NCI-H524 (cell line): ENCODE measurements around the gene SLC25A44.
"Not testable (repeated sequence)": the region's sequence is repeated elsewhere in the genome, so short reads cannot be mapped to it uniquely, and the experiment has no call there.

Experiments used
- DNase-seq, 2 experiments: peaks; one replicate each; lab custom pipeline; 2025; lab: John Stamatoyannopoulos, UW

The SLC25A44 gene

GRCh38 chr1:156163712-156164111 is 30.2 kb upstream of the SLC25A44 start:
- no peak for DNase-seq

- DNase-seq = no peak
These were observed 29.6 kb upstream of the SLC25A44 start for GRCh38 chr1:156164125-156164831.

DNA sequence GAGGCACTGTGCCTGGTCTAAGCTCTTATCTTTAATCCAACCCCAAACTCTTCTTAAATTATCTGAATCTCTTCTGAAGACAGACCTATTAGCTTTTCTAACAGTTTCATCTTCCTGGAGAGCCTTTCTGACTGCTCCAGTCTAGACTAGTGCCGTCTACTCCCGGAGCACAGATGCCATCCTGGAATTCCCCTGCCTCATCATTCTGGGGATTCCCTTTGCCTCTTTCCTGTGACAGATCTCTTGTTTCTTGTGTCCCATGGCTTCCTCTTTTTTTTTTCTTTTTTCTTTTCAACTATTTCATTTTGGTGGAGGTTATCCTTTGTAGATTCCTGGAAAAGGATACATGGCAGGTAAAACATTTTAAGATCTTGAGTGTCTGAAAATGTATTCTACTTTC is 28.8 kb upstream of the SLC25A44 start:
- DNase-seq = no peak

GRCh38 chr1:156167536-156167935 is 26.4 kb upstream of the SLC25A44 start:
- no peak for DNase-seq

DNA sequence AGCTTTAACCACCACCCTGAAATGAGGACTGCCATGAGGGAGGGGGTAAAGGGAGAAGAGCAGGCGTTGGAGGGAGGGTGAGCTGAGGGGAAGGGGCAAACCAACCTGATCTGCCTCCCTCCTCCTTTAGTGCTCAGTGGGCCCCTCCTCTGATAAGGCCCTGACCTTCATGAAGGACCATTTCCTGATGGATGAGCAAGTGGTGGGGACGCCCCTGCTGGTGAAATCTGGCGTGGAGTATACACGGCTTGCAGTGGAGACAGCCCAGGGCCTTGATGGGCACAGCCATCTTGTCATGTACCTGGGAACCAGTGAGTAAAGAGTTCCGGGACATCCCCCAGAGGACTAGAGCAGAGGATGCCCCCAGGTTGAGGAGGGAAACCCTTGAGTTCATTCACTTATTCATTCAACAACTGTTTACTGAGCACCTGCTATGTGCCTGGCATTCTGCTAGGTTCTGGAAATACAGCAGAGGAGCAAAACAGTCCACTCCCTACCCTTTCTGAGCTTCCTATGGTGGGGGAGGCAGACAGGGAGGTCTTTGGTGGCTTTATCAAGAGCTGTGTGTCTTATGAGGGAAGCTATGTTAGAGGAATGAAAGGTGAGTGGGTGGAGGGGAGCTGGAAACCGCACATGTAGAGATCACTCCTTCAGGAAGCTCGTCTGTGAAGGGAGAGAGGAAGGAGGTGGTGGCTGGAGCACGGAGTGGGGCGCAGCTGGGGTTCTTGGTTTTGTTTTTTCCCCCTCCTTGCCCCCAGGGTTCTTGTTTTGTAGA is 21.0 kb upstream of the SLC25A44 start:
- no peak for DNase-seq

DNA sequence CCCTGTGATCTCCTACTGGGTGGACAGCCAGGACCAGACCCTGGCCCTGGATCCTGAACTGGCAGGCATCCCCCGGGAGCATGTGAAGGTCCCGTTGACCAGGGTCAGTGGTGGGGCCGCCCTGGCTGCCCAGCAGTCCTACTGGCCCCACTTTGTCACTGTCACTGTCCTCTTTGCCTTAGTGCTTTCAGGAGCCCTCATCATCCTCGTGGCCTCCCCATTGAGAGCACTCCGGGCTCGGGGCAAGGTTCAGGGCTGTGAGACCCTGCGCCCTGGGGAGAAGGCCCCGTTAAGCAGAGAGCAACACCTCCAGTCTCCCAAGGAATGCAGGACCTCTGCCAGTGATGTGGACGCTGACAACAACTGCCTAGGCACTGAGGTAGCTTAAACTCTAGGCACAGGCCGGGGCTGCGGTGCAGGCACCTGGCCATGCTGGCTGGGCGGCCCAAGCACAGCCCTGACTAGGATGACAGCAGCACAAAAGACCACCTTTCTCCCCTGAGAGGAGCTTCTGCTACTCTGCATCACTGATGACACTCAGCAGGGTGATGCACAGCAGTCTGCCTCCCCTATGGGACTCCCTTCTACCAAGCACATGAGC is 17.2 kb upstream of the SLC25A44 start:
- DNase-seq = no peak

GRCh38 chr1:156177919-156178654 is 15.8 kb upstream of the SLC25A44 start:
- DNase-seq = no peak

GRCh38 chr1:156180471-156180870 is 13.4 kb upstream of the SLC25A44 start:
- DNase-seq = no peak

- peak; percentile 59 to 83 for DNase-seq
These were observed 12.4 kb upstream of the SLC25A44 start for GRCh38 chr1:156181391-156181924.

- DNase-seq = not testable (repeated sequence)
These were observed 11.7 kb upstream of the SLC25A44 start for GRCh38 chr1:156182010-156182779.

DNA sequence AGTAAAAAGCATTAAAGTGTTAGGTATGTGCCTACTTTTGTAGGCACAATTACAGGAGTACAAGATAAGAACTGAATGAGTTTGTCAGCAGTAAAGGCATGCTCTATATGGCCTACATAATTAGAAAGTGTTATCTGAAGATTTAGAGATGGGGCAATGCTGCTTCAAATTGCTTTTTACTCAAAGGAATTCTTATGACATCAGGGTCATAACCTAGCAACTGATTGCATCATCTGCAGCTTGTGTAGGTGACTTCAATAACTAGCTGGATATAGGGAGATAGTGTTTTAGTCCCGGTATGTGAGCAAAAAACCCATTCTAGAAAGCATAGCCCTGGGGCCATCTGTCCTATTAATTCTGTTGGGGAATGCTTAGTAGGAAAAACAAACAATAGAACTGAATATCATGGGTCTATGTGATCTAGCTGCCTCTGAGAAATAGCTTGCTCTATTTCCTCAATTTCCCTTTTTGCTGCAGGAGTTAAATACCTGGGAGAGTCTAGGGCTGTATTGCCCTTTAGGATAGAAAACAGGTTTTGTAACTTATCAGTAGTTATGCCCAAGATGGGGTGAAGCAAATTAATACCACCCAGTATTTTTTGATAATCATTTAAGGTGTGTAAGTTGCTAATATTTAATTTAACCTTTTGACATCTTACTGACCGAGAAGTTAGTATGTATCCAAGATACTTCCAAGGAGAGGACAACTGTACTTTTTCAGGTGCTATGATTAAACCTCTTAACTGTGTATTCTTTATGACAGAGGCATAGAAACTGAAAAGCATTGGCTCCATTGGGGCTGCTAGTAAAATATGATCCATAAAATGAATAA is 7.3 kb upstream of the SLC25A44 start:
- DNase-seq = not testable (repeated sequence)

DNA sequence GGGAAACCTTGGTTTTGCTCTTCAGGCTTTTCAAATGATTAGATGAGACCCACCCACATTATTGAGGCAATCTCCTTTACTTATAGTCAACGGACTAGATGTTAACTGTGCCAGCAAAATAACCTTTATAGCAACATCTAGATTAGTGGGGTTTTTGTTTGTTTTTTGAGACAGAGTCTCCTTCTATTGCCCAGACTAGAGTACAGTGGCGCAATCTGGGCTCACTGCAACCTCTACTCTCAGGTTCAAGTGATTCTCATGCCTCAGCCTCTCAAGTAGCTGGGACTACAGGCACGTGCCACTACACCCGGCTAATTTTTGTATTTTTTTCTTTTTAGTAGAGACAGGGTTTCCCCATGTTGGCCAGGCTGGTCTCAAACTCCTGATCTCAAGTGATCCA is 3.6 kb upstream of the SLC25A44 start:
- not testable (repeated sequence) for DNase-seq

- DNase-seq = no peak
These were observed 2.5 kb upstream of the SLC25A44 start for GRCh38 chr1:156191292-156191964.

- DNase-seq = no peak
These were observed 756 bp upstream of the SLC25A44 start for GRCh38 chr1:156193208-156193487.

GRCh38 chr1:156194300-156194652 is 372 bp downstream of the SLC25A44 start:
- peak in 1 of 2 experiments; percentile 30 for DNase-seq

GRCh38 chr1:156195853-156196252 is 1.9 kb downstream of the SLC25A44 start:
- DNase-seq = no peak

- DNase-seq = no peak
These were observed 2.5 kb downstream of the SLC25A44 start for GRCh38 chr1:156196445-156196844.

GRCh38 chr1:156198831-156199349 is 5.0 kb downstream of the SLC25A44 start:
- DNase-seq = no peak

DNA sequence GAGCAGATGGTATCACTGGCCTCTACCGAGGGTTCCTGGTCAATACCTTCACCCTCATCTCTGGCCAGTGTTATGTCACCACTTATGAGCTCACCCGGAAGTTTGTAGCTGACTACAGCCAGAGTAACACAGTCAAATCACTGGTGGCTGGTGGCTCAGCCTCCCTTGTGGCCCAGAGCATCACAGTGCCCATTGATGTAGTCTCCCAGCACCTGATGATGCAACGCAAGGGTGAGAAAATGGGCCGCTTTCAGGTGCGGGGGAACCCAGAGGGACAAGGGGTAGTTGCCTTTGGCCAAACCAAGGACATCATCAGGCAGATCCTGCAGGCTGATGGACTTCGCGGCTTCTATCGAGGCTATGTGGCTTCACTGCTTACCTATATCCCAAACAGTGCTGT is 6.1 kb downstream of the SLC25A44 start:
- no peak for DNase-seq

- no peak for DNase-seq
These were observed 9.4 kb downstream of the SLC25A44 start for GRCh38 chr1:156203331-156203730.
